22Rv1 (cell line): ENCODE results near the gene DISP2.

Source experiments
- CTCF ChIP-seq: fragments of 450-650 bp; IDR thresholded peaks from 2 replicates; pipeline ENCODE4 v1.5.1; 2017; ENCODE audit warnings: mild to moderate bottlenecking
- ZFX ChIP-seq: fragments of 450-650 bp; IDR thresholded peaks from 2 replicates; pipeline ENCODE4 v1.6.1; 2017; ENCODE audit warnings: antibody characterized with exemption, borderline replicate concordance

- TF ChIP-seq CTCF (peak; percentile 100), ZFX (no peak)
These were observed 9.9 kb downstream of the DISP2 start for GRCh38 chr15:40367686-40368611.
